H7 (cell line): ENCODE data around the gene FOXN4. TPM values are rescaled to one million over a fixed set of nuclear protein-coding genes. Genes with fewer than 3 reads are reported as not detected.
A peak's percentile ranks its signal among the peaks of the same experiment; 100 is the strongest.

ENCODE experiments used
- DNase-seq: peaks from one replicate; pipeline ENCODE4 v3.0.0; 2012
- H3K27me3 ChIP-seq: 2 replicates; pipeline ENCODE4 v1.6.0; 2011; ENCODE audit warnings: mild to moderate bottlenecking, low read length; ENCODE audit not compliant: control insufficient read depth, insufficient read depth
- H3K36me3 ChIP-seq: replicated peaks from 2 replicates; pipeline ENCODE4 v1.5.1; 2011; ENCODE audit warnings: low read length; ENCODE audit not compliant: control insufficient read depth, insufficient read depth
- H3K4me3 ChIP-seq: 2 replicates; pipeline ENCODE4 v1.5.1; 2011; ENCODE audit warnings: low read depth, mild to moderate bottlenecking, control low read depth, low read length, moderate library complexity; ENCODE audit not compliant: insufficient read depth
- total RNA-seq: library from RNA; depleted of rRNA; stranded (reverse); fragments of >200 nt; shearing (Covaris generic); gene quantifications from 2 replicates; pipeline ENCODE4 v1.2.3, GENCODE V29; 2014

FOXN4 gene
- total RNA-seq, 1 experiment from 2014 or later, result 0.07 TPM

GRCh38 chr12:109279525-109279924 lies 29.6 kb downstream of the FOXN4 start:
- Histone ChIP-seq H3K27me3 (no peaks in the 10 kb centered on the region), H3K4me3 (no peak overlapping the region), H3K36me3 (no peaks in the 10 kb centered on the region)
- no peak for DNase-seq

DNA sequence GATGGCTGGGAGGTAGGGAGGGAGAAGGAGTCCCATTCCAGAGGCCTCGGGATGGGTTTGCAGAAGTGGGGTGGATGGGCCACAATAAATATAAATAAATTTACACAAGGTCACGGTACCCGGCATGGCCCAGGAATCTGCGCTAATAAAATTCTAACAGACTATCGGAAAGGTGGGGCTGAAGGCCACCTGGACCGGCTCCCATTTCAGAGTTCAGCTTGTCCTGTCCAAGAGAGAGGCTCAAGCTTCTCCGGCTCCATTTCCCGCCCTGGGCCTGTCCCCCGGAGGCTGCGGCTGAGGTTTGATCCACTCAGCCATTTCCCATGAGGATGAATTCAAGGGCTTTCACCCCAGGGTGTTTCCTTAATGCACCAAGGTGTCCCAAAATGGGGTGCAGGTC lies 30.2 kb downstream of the FOXN4 start:
- no peaks in the 10 kb centered on the region for H3K36me3 ChIP-seq
- no peak overlapping the region for H3K4me3 ChIP-seq
- no peak for DNase-seq
- H3K27me3 ChIP-seq, result no peaks in the 10 kb centered on the region

DNA sequence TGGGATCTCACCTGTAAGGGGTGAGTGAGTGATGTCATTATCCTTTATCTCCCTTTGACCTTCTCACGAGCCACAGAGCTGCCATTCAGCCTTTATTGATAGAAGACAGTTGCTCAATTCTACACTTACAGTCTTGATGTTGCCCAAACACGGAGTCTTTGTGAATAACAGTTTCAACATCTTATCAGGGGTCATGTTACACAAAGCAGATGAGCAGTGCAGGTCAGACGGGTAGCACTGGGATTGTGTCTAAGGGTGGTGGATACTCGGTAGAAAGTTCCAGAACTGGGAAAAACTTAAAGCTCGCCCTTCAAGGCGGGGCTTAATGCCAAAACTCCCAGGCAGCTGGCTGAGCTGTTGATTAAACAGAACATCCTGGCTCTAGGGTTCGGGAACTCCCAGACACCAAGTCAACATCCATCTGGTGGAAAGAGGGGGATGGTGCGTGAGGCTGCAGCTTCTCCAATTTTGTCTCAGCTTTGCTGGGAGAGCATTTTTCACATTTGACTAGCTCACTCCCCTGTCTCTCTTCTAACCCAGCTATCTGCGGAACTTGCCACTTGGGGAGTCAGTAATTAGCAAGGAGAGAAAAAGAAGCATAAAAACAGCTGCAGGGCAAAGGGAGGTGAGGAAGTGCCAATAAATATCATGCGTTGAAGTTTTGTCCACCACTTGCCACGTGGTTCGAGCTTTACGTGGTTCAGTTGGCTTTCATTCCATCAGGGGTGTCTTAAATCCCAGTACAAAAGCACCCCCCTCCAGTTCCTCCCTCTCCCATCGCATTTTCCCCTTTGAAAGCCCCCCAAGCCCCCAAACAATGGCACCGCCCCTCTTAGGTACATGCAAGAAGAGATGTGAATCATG lies 31.0 kb downstream of the FOXN4 start:
- DNase-seq, result no peak
- no peaks in the 10 kb centered on the region for H3K27me3 ChIP-seq
- no peak overlapping the region for H3K4me3 ChIP-seq
- H3K36me3 ChIP-seq, result no peaks in the 10 kb centered on the region

DNA sequence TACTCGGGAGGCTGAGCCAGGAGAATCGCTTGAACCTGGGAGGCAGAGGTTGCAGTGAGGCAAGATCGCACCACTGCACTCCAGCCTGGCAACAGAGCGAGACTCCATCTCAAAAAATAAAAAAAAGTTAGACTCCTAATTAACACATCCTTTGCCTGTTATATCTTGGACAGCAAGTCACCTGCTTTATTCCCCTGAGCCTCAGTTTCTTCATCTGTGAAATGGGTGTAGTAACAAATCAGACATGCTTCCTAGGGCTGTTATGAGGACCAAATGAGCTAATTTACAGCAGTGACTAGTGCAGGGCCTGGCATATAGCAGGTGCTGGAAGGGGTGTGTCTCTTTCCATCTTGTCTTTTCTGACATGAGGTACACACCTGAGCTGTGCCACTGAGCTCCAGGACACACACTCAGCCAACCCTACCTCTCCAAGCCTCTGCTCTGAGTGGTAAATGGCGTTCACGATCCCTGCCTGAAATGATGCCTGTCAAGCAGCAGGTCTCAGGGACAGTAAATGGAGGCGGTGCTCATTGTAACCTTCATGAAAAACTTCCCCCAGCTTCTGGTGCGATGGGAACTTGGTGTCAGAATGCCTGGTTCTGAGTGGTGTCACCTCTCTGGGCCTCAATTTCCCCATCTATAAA lies 31.7 kb downstream of the FOXN4 start:
- DNase-seq, result no peak
- no peaks in the 10 kb centered on the region for H3K36me3 ChIP-seq
- H3K4me3 ChIP-seq, result no peak overlapping the region
- H3K27me3 ChIP-seq, result no peaks in the 10 kb centered on the region

- Histone ChIP-seq H3K4me3 (no peak overlapping the region), H3K36me3 (no peaks in the 10 kb centered on the region), H3K27me3 (no peaks in the 10 kb centered on the region)
- no peak for DNase-seq
Observed at GRCh38 chr12:109276160-109276559, 32.9 kb downstream of the FOXN4 start.

GRCh38 chr12:109275173-109275572 lies 33.9 kb downstream of the FOXN4 start:
- no peaks in the 10 kb centered on the region for H3K27me3 ChIP-seq
- H3K4me3 ChIP-seq, result no peak overlapping the region
- no peak for DNase-seq
- H3K36me3 ChIP-seq, result no peaks in the 10 kb centered on the region

- DNase-seq, result no peak
- Histone ChIP-seq H3K27me3 (no peaks in the 10 kb centered on the region), H3K4me3 (no peak overlapping the region), H3K36me3 (no peaks in the 10 kb centered on the region)
Observed at GRCh38 chr12:109274381-109274780, 34.7 kb downstream of the FOXN4 start.

DNA sequence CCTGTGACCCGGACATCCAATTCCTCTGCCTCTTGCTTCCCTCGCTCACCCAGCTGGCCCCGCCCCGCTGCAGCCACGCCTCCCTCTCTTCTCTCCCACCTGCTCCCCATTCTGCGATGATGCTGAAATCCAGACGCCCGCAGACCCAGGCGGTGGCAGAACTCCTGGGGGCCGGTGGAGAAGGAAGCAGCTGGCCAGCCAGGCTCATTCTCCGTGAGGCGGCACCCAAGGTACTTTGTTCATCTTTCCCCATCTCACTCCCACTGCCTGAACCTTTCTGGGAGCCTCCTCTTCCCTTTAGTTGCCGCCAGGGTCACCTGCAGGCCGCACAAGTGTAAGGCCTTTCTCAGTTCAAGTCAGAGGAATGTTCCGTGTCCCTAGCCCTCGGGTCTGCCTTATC lies 35.7 kb downstream of the FOXN4 start:
- Histone ChIP-seq H3K4me3 (no peak overlapping the region), H3K36me3 (no peaks in the 10 kb centered on the region), H3K27me3 (no peaks in the 10 kb centered on the region)
- DNase-seq, result peak; percentile 89

DNA sequence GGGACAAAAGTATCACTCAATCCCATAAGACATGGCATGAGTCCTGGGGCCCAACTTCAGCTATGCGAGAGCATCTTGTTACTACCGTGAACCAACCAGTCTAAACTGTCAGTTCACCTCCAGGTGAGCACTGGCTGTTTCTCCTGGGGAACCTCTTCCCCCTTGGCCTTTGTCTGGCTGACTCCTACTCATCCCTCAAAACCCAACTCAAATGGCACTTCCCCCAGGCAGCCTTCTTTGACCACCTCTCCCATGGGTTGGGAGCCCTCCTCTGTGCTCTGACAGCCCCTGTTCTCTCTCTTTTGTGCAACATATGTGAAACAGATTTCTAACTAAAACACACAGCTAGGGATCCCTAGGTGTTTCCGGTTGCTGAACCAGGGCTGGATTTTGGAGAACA lies 37.7 kb downstream of the FOXN4 start:
- Histone ChIP-seq H3K27me3 (no peaks in the 10 kb centered on the region), H3K4me3 (no peak overlapping the region), H3K36me3 (no peaks in the 10 kb centered on the region)
- DNase-seq, result no peak

- Histone ChIP-seq H3K27me3 (no peaks in the 10 kb centered on the region), H3K4me3 (no peak overlapping the region), H3K36me3 (no peaks in the 10 kb centered on the region)
- no peak for DNase-seq
Observed at GRCh38 chr12:109270494-109270893, 38.6 kb downstream of the FOXN4 start.

DNA sequence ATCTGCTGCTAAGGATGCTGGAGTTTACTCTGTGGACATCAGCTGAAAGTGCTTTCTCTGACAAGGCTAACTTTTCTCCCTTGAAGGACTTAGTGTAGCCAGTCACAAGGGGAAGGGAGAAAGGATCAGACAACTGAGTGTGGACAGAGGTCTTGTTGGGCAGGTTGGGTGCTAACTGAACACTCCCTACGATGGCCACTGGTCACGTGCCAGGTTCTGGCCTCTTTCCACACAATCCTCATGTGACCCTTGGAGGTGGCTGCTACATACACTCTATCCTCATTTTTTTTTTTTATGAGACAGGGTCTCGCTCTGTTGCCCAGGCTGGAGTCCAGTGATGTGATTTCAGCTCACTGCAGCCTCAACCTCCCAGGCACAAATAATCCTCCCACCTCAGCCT lies 39.7 kb downstream of the FOXN4 start:
- no peaks in the 10 kb centered on the region for H3K36me3 ChIP-seq
- no peak for DNase-seq
- H3K27me3 ChIP-seq, result no peaks in the 10 kb centered on the region
- H3K4me3 ChIP-seq, result no peak overlapping the region

- Histone ChIP-seq H3K4me3 (no peak overlapping the region), H3K27me3 (no peaks in the 10 kb centered on the region), H3K36me3 (no peaks in the 10 kb centered on the region)
- DNase-seq, result peak; percentile 33
Observed at GRCh38 chr12:109268896-109269295, 40.2 kb downstream of the FOXN4 start.

- no peak overlapping the region for H3K4me3 ChIP-seq
- no peaks in the 10 kb centered on the region for H3K27me3 ChIP-seq
- H3K36me3 ChIP-seq, result no peaks in the 10 kb centered on the region
- DNase-seq, result no peak
Observed at GRCh38 chr12:109267361-109267760, 41.7 kb downstream of the FOXN4 start.

GRCh38 chr12:109266106-109266879 lies 42.8 kb downstream of the FOXN4 start:
- Histone ChIP-seq H3K4me3 (no peak overlapping the region), H3K36me3 (no peaks in the 10 kb centered on the region), H3K27me3 (no peaks in the 10 kb centered on the region)
- DNase-seq, result no peak
